Gastrocnemius medialis (tissue), 4 donors: ENCODE measurements around the gene OPN4.

Source experiments
- CTCF ChIP-seq, 5 experiments: fragments of 450-650 bp in 3 of 5; fragments of 200-600 bp in 2 of 5; sonication (generic) in 2 of 5; IDR thresholded peaks in 4 of 5; conservative IDR thresholded peaks in 1 of 5; 1 replicate in 4 of 5; 2 replicates in 1 of 5; pipeline ENCODE4 v1.5.1; 2016 to 2019; ENCODE audit warnings: antibody characterized with exemption in 5 of 5, mild to moderate bottlenecking in 3 of 5, moderate library complexity in 3 of 5
- POLR2A ChIP-seq, 2 donors: fragments of 450-650 bp; IDR thresholded peaks; one replicate each; pipeline ENCODE4 v1.6.1; 2017; ENCODE audit warnings: antibody characterized with exemption in 2 of 2, mild to moderate bottlenecking in 2 of 2, moderate library complexity in 2 of 2

GRCh38 chr10:86699125-86699524, 44.8 kb downstream of the OPN4 start:
- TF ChIP-seq CTCF (IDR thresholded peaks at IDR 0.05 in 4 of 5, conservative IDR thresholded peaks at IDR 0.05 in 1 of 5) (no peak), POLR2A (IDR thresholded peaks at IDR 0.05) (no peak)
